A172 (cell line): ENCODE measurements around the gene ANGPTL4. TPM values are rescaled to one million over a fixed set of nuclear protein-coding genes. Genes with fewer than 3 reads are reported as not detected.
A peak's percentile ranks its signal among the peaks of the same experiment; 100 is the strongest.
"Not testable (repeated sequence)": the region's sequence is repeated elsewhere in the genome, so short reads cannot be mapped to it uniquely, and the experiment has no call there.

ENCODE experiments used
- DNase-seq: peaks from one replicate; pipeline ENCODE4 v3.0.0-alpha.2; 2015; ENCODE audit warnings: low spot score
- total RNA-seq: library from RNA; depleted of rRNA; stranded (reverse); fragments of >200 nt; shearing (Covaris generic); gene quantifications from 2 replicates; pipeline ENCODE4 v1.2.3, GENCODE V29; 2014; rRNA removed

ANGPTL4 gene, protein sequence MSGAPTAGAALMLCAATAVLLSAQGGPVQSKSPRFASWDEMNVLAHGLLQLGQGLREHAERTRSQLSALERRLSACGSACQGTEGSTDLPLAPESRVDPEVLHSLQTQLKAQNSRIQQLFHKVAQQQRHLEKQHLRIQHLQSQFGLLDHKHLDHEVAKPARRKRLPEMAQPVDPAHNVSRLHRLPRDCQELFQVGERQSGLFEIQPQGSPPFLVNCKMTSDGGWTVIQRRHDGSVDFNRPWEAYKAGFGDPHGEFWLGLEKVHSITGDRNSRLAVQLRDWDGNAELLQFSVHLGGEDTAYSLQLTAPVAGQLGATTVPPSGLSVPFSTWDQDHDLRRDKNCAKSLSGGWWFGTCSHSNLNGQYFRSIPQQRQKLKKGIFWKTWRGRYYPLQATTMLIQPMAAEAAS
- not detected in 2 replicates for total RNA-seq

DNA sequence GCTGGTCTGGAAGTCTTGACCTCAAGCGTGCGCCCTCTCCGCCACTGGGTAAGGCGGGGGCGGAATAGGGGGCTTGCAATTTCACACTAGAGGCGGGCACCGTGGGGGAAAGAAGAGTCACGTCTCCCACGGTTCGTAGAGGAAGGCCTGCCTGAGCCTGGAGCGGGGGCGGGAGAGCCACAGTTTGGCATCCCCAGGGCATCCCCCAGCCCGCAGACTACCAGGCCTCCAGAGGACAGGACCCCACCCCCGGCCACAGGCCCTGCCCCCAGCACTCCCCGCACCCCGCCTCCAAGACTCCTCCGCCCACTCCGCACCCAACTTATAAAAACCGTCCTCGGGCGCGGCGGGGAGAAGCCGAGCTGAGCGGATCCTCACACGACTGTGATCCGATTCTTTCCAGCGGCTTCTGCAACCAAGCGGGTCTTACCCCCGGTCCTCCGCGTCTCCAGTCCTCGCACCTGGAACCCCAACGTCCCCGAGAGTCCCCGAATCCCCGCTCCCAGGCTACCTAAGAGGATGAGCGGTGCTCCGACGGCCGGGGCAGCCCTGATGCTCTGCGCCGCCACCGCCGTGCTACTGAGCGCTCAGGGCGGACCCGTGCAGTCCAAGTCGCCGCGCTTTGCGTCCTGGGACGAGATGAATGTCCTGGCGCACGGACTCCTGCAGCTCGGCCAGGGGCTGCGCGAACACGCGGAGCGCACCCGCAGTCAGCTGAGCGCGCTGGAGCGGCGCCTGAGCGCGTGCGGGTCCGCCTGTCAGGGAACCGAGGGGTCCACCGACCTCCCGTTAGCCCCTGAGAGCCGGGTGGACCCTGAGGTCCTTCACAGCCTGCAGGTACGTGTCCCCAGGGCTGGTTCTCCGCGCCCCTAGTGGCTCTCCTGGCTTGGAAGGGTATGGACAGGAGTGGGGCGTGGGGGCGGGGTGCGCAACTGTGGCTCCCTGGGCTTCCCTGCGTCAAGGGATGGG lies at the start of gene ANGPTL4:
ANGPTL4 (plus strand) TSS at position 353 of the 969 bp plus-strand sequence; CDS start at position 520, 167 bp downstream.
- DNase-seq: no peak

DNA sequence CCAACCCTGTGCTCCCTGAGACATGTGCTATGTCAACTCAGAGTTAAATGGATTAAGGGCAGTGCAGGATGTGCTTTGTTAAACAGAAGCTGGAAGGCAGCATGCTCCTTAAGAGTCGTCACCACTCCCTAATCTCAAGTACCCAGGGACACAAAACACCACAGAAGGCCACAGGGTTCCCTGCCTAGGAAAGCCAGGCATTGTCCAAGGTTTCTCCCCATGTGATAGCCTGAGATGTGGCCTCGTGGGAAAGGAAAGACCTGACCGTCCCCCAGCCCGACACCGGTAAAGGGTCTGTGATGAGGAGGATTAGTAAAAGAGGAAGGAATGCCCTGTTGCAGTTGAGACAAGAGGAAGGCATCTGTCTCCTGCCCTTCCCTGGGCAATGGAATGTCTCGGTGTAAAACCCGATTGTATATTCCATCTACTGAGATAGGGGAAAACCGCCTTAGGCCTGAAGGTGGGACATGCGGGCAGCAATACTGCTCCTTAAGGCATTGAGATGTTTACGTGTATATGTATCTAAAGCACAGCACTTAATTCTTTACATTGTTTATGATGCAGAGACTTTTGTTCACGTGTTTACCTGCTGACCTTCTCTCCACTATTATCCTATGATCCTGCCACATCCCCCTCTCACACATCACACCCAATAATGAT lies 48.8 kb upstream of the ANGPTL4 start:
- DNase-seq: not testable (repeated sequence)

DNA sequence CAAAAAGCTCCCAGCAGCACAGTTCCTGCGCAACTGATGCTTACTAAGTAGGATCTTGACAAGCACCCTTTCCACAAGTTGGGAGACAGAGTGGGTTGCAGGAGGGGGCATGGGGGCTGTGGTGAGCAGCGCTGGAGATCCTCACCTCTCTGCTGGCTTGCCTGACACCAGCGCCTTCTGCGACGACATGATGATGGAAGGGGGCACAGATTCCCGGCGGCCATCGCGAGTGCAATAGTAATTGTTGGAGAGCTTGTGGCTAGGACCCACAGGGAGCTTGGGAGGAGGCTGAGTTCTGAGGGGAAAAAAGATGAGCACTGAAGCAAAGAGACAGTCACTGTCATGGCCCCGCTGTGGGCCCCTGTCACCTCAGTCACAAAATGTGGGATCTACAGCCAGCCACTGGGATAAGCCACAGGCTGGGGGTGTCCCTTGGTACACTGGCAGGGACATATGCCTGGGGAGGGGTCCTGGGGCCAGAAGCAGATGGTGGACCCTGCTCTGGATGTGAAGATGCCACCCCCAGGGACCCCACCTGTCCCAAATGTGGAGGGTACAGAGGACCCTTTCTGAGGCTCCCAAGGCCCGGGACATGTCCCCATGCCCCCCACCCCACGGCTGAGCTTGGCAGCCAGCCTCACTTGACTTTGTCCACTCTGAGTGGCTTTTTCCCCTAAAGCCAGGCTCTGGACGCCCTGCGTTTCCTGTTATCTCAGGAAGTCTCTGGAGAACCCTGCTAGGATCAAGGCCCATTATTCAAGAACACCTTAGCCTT lies 47.4 kb upstream of the ANGPTL4 start:
- no peak for DNase-seq

DNA sequence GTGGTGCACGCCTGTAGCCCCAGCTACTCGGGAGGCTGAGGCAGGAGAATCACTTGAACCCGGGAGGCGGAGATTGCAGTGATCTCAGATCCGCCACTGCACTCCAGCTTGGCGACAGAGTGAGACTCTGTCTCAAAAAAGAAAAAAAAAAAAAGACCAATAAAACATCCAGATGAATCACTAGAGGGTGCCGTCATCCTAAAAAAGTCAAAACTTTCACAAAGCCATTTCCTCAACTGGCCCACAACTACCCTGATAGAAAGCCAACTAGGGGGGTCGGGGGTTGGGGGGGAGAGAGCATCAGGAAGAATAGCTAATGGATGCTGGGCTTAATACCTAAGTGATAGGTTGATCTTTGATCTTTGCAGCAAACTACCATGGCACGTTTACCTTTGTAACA lies 45.1 kb upstream of the ANGPTL4 start:
- not testable (repeated sequence) for DNase-seq

DNA sequence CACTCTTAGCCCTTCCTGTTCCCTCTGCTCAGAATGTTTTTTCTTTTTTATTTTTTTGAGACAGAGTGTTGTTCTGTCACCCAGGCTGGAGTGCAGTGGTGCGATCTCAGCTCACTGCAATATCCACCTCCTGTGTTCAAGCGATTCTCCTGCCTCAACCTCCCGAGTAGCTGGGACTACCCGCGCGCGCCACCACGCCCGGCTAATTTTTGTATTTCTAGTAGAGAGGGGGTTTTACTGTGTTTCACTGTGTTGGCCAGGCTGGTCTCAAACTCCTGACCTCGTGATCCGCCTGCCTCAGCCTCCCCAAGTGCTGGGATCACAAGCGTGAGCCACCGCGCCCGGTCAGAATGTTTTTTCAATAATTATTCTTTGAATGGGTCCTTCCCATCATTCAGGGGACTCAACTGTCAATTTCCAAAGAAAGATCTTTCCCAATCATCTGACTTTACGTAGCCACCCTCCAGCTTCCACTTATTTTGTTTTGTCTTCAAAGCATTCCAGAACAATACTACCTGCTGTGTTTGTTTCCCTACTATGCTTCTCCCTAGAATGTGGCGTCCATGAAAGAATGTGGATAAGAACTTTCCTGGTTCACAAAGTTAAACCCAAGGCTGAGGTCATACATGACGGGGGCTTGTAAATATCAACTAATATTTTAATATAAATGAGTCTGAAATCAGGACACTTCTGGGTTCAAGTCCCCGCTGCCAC lies 44.0 kb upstream of the ANGPTL4 start:
- DNase-seq: no peak

DNA sequence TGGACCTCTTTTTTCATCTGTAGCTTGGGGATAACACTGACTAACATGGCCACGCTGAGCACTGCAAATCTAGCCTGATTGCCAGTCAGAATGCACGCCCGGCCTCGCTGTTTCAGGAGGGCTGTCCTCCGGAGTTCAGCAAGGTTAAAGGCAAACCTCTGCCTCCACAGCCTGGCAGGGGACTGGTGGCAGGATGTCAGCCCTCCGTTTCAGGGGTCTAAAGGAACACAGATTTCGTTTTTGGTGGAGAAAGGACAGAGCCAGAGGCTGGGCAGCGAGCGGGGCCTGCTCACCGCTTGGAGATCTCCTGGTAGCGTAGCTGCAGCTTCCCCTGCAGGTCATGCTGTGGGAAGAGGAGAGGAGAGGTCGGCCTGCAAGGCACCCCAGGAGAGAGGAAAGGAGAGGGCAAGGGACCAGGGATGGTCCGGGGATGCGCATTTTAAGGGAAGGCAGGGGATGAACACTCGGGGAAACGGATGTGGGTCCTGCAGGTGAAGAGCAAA lies 43.3 kb upstream of the ANGPTL4 start:
- DNase-seq: no peak

DNA sequence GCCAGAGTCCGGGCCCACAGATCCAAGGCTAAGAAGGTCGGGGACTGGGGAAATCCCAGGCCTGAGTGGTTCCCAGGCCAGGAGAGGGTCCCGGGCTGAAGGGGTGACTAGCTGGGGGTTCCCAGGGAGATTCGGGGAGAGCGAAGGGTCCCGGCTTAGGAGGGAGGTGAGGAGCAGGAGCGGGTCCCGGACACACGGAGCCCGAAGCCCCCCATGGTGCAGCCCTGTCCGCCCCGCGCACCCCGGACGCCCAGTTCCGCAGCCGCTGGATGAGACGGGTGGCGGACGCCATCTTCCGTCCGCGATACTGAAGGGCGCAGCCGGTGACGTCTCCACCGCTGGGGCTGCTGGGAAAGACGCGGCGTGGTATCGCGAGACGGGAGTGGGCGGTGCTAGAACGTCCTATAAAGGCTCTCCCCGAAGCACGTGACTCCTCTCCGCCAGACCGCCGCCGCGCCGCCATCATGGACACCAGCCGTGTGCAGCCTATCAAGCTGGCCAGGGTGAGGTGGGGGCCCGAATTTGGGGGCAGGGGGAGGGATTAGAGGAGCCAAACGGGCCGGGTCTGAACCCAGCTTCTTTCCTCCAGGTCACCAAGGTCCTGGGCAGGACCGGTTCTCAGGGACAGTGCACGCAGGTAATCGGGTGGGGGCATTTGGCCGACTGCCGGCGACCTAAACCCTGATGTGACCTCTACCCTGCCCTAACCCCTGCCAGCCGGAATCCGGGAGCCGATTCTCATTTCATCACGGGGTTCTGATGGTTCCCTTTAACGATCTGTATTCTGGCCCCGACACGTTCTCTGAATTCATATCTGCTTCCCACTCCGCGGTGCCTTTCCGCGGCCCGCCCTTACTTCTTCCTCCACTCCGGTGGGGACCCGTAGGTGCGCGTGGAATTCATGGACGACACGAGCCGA lies 42.6 kb upstream of the ANGPTL4 start, which contains the start of the genes NDUFA7 and RPS28:
NDUFA7 (minus strand) TSS at position 309 of the 919 bp plus-strand sequence; CDS start at position 292, 17 bp downstream.
RPS28 (plus strand) TSS at position 430 of the 919 bp plus-strand sequence; CDS start at position 465, 35 bp downstream.
- DNase-seq: peak; percentile 94

DNA sequence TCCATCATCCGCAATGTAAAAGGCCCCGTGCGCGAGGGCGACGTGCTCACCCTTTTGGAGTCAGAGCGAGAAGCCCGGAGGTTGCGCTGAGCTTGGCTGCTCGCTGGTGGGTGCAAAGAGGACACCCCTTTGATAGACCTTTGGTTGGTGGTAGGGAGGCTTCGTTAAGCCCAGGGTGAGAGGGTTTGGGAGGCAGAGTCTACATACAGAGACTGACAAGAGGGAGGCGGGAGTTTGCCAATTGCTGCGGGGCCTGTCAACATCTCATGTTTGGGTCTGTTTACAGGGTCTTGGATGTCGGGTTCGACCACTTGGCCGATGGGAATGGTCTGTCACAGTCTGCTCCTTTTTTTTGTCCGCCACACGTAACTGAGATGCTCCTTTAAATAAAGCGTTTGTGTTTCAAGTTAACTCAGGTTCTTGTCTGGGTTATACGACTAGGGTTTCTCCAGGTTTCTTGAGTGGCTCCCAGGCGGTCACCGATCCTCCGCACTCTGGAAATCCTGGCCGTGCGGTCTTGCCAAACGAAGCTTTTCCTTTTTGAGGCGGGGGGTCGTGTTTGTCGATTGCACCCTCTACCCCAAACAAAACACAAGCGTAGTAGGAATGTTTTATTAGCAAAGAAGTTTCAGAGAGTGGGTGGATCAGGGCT lies 41.8 kb upstream of the ANGPTL4 start:
- no peak for DNase-seq

DNA sequence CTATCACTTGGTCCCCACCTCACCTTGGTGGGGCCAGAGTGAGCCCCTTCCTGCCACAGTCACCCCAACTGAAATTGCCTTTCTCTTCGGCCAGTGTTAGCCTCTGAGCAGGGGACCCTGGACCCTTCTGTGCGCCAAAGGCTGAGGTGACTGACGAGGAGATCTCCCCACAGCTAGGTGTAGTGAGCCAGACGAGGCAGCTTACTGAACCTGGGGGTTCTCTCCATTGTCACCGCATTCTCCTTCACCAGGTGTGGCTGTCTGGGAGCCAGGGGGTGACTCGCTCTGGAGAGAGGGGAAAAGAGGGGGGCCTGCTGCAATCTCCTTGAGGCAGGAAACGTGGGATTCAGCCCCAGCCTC lies 41.3 kb upstream of the ANGPTL4 start:
- DNase-seq: no peak

DNA sequence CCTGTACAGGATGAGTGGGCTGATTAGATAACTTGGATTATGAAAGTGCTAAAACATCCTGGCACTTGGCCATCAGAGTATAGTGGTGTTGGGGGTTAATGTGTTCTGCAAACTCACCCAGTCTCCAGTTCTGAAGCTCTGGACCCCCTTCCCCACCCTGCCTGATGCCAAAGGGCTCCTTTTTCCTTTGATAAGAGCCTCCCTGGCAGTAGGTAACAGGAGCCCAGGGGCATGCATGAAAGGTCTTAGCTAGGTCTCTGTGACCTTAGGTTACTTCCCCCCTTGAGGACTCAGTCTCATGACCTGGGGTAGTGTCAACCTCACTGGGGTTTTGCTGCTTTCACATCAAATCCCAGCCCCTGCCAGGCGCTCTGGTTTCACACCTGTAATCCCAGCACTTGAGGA lies 40.2 kb upstream of the ANGPTL4 start:
- DNase-seq: no peak

DNA sequence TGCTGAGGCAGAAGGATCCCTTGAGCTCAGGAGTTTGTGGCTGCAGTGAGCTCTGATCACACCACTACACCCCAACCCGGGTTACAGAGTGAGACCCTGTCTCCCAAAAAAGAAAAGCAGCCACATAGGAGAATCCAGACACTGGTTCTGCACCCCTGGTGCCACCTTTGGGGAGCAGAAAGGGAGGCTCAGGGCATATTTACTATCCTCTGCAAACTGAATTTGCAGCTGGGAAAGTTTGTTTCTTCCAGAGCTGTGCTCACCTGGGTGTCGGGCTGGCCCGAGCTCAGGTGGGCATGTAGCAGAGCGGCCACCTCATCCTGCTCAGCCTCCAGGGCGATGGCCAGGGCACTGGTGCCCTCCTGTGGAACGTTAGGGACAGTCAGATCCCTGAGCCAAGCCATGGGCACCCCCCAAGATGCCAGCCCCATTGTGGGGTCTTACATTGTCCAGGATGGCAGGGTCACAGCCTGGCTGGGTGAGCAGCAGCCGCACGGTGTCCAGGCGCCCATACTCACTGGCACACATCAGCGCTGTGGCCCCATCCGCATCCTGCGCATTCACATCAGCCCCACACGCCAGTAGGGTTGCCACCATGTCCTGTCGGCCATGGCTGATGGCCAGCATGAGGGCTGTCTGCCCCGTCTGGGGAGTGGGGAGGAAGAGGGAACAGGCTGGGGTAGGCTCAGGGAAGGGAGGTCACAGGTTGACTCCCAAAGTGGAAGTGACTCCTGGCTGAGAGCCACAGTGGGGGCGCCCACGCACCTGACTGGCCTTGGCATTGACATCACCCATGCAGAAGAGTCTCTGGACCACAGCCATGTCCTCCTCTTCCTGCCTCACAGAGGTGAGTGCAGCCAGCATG lies 39.5 kb upstream of the ANGPTL4 start:
- no peak for DNase-seq

DNA sequence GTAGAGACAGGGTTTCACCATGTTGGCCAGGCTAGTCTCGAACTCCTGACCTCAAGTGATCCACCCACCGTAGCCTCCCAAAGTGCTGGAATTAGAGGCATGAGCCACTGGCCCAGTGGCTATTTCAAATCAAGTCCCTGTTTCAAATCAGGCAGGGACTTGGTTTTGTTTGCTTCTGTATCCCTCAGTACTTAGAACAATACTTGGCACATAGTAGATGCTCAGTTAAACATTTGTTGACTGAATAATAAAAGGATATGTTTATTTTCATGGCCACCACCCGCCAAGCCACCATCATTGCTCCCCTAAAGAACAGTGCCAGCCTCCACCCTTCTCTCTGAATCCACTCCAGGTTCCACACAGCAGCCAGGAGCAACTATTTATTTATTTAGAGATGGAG lies 38.5 kb upstream of the ANGPTL4 start:
- DNase-seq: no peak

DNA sequence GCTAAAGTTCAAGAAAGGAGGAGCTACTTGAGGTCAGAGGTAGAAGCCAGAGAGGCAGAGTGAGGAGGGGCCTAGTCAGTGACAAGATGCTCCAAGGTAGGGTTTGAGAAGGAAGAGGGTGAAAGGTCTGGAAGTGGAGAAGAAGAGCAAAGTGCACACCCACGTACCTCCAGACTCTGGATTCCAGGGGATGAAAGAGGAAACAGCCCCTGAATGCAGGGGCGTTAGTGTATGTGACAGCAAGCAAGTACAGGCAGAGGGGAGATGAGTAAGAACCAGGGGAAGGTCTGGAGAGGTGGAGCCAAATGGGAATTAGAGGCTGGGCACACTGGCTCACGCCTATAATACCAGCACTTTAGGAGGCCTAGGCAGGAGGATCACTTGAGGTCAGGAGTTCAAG lies 34.0 kb upstream of the ANGPTL4 start:
- no peak for DNase-seq

DNA sequence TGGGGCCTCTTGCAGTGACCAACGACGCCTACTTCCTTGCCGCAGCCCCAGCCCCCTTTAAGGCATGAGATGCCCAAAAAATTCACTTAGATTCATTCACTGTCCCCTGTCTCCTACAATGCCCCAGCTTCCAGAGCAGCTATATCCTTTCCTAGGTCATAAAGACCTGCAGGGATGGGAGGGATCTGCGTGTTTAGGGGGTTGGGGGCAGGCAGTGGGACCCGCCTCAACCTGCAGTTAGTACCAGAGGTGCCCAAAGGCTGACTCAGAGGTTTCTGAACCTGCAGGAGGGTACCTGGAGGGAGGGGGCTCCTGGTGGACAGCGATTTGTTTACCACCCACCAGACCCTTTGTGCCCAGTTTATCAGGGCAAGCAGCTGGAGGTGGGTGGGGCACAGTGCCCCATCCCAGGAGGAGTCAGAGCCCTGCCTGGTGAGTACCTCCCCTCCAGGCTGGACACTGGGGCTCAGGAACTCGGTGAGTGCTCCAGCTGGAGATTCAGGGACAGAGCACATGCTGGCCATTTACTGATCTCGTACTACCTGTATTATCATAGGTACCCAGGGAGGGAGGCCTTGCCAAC lies 32.6 kb upstream of the ANGPTL4 start:
- no peak for DNase-seq

DNA sequence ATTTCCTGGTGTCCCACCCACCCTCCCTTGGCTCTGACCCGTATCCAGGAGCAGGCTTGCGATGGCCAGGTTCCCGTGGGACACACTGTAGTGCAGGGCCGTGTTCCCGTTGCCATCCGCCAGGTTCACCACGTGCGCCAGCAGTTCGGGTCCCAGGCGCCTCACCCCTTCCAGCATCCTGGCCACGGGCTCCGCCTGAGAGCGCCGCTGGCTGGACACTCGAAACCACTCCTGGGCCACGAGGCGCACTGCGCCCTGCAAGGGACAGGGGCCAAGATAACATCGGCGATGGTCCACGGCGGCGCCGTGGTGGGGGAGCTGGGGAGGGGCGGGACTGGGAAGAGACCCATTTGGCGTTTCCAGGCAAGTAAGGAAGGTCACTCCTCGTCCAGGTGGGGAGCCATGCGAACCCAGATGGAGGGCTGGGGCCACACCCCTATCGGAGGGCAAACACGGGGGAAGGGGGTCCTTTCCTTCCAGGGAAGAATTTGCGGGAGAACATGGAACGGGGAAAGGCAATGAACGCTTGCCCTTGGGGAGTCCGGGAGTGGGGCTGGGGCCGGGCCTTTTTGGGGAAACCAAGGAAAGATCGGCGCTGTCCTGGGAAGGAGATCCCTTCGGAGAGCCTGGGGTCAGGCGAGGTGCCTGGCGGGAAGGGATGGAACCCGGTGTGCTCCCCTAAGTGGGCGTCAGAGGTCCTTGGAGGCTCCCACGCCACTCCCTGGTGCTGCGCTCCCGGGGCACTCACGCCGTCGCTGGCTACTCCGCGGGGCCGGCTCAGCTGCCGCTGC lies 30.8 kb upstream of the ANGPTL4 start:
- no peak for DNase-seq

DNA sequence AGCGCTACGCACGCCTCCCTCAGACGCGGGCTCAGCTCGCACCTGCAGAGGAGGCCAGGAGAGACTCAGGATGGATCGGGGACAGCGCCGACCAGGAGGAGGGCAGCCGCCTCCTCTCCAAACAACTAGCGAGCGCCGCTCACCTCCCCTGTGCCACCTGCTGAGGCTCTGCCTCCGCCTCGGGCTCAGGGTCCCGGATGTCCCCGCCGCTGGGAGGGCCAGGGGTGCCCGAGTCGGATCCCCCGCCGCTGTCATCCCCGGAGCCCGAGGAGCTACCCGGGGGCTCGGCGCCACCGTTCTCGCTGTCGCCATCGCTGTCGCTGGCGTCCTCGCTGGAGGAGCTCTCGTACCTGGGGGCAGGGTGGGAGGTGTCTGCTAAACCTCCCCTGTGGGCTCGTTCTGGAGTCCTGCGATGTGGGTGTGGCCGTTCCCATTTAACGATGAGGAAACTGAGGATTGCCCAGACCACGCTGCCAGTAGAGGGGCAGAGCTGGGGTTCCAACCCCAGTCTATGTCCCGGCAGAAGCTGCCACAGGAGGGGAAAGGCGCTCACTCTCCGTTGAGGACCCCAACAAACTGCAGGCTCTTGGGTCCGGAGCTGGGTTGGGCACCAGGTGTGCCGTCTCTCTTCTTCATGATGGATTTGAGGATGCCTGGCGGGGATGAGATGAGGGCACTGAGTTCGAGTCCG lies 30.0 kb upstream of the ANGPTL4 start:
- no peak for DNase-seq
